ENCODE results near the gene ETV6. TPM values are rescaled to one million over a fixed set of nuclear protein-coding genes. Genes with fewer than 3 reads are reported as not detected.

Gene ETV6
- total and polyA plus RNA-seq, 8 donors: 5.1 to 31.6 (median 18.2) TPM

- Histone ChIP-seq H3K9me3 (no peaks in the 10 kb centered on the region), H3K4me3 (no peak overlapping the region), H3K4me1 (peaks cover 0 to 3% (median under 1%) of the 10 kb centered on the region in 3 donors), H3K36me3 (no peaks in the 10 kb centered on the region), H3K27me3 (no peaks in the 10 kb centered on the region), H3K27ac (no peak overlapping the region)
- peak; percentile 94 for FAIRE-seq
- WGBS, 2 donors: 54 to 72% methylated on average over 3 of the region's 3 CpGs
- no peak for DNase-seq
- intact Hi-C loops (cut with DNase I): no loop called here
- no peak for TF ChIP-seq CTCF (IDR thresholded peaks at IDR 0.05)
- ATAC-seq: peak in 3 of 4 donors; percentile 23 to 49 (median 33)
Measured at GRCh38 chr12:11805680-11806079, 156.2 kb downstream of the ETV6 start.

GRCh38 chr12:11807458-11807857, 158.0 kb downstream of the ETV6 start:
- H3K9me3 ChIP-seq: no peaks in the 10 kb centered on the region
- ATAC-seq (no peak), FAIRE-seq (no peak), DNase-seq (no peak)
- H3K27ac ChIP-seq: no peak overlapping the region
- intact Hi-C loops (cut with DNase I): no loop called here
- TF ChIP-seq CTCF (IDR thresholded peaks at IDR 0.05): no peak
- H3K27me3 ChIP-seq: no peaks in the 10 kb centered on the region
- peaks cover 0 to 16% (median 4%) of the 10 kb centered on the region in 3 donors for H3K4me1 ChIP-seq
- H3K4me3 ChIP-seq: no peak overlapping the region
- H3K36me3 ChIP-seq: no peaks in the 10 kb centered on the region

GRCh38 chr12:11808931-11809330, 159.5 kb downstream of the ETV6 start:
- ATAC-seq (no peak), DNase-seq (no peak), FAIRE-seq (no peak)
- Histone ChIP-seq H3K4me3 (no peak overlapping the region), H3K9me3 (no peaks in the 10 kb centered on the region), H3K4me1 (peaks cover 5 to 30% (median 15%) of the 10 kb centered on the region in 3 donors), H3K36me3 (no peaks in the 10 kb centered on the region), H3K27ac (no peak overlapping the region), H3K27me3 (no peaks in the 10 kb centered on the region)
- WGBS, 2 donors: 95 to 97% methylated on average over 8 of the region's 8 CpGs
- no peak for TF ChIP-seq CTCF (IDR thresholded peaks at IDR 0.05)
- intact Hi-C loops (cut with DNase I): no loop called here

GRCh38 chr12:11810206-11810545, 160.7 kb downstream of the ETV6 start:
- no peak for ATAC-seq

More at GRCh38 chr12:11810206-11810545, 160.7 kb downstream of the ETV6 start:
- 88 to 91% methylated on average over 3 of the region's 3 CpGs for WGBS, 2 donors
- FAIRE-seq (no peak), DNase-seq (no peak)
- H3K27me3 ChIP-seq: no peaks in the 10 kb centered on the region
- H3K9me3 ChIP-seq: no peaks in the 10 kb centered on the region
- peaks cover 7 to 43% (median 17%) of the 10 kb centered on the region in 3 donors for H3K4me1 ChIP-seq
- peak overlapping the region in 2 of 4 donors; percentile 13 to 14 for H3K27ac ChIP-seq
- intact Hi-C loops (cut with DNase I): no loop called here
- no peak overlapping the region for H3K4me3 ChIP-seq
- no peaks in the 10 kb centered on the region for H3K36me3 ChIP-seq
- no peak for TF ChIP-seq CTCF (IDR thresholded peaks at IDR 0.05)
